Smooth muscle cell (in vitro differentiated cells): ENCODE data around the gene ST7. TPM values are rescaled to one million over a fixed set of nuclear protein-coding genes. Genes with fewer than 3 reads are reported as not detected.
A peak's percentile ranks its signal among the peaks of the same experiment; 100 is the strongest.

ENCODE experiments used
- DNase-seq: peaks from one replicate; lab custom pipeline; 2025; ENCODE audit not compliant: unreplicated experiment; lab: John Stamatoyannopoulos, UW
- H2AFZ ChIP-seq: fragments of 200-600 bp; sonication (generic); 2 replicates; pipeline ENCODE4 v1.6.0; 2016; ENCODE audit warnings: antibody characterized with exemption, low read depth, mild to moderate bottlenecking
- H3F3A ChIP-seq: fragments of 200-600 bp; sonication (generic); 2 replicates; pipeline ENCODE4 v1.6.0; 2017; ENCODE audit warnings: antibody characterized with exemption, low read depth
- H3K27ac ChIP-seq: fragments of 200-600 bp; sonication (generic); 2 replicates; pipeline ENCODE4 v1.5.1; 2016; ENCODE audit warnings: low read depth, mild to moderate bottlenecking
- H3K27me3 ChIP-seq: fragments of 200-600 bp; sonication (generic); 2 replicates; pipeline ENCODE4 v1.6.1; 2016; ENCODE audit warnings: low read depth, mild to moderate bottlenecking
- H3K36me3 ChIP-seq: fragments of 200-600 bp; sonication (generic); 2 replicates; pipeline ENCODE4 v1.5.1; 2016; ENCODE audit warnings: low read depth
- H3K4me1 ChIP-seq: fragments of 200-600 bp; sonication (generic); 2 replicates; pipeline ENCODE4 v1.5.1; 2016; ENCODE audit warnings: low read depth
- H3K4me2 ChIP-seq: fragments of 200-600 bp; sonication (generic); 2 replicates; pipeline ENCODE4 v1.6.0; 2016; ENCODE audit warnings: mild to moderate bottlenecking
- H3K4me3 ChIP-seq: fragments of 200-600 bp; sonication (generic); 2 replicates; pipeline ENCODE4 v1.5.1; 2016; ENCODE audit warnings: mild to moderate bottlenecking
- H3K79me2 ChIP-seq: fragments of 200-600 bp; sonication (generic); 2 replicates; pipeline ENCODE4 v1.6.0; 2016; ENCODE audit warnings: low read depth, mild to moderate bottlenecking
- H3K9ac ChIP-seq: fragments of 200-600 bp; sonication (generic); 2 replicates; pipeline ENCODE4 v1.6.0; 2016; ENCODE audit warnings: low read depth
- H3K9me3 ChIP-seq: fragments of 200-600 bp; sonication (generic); replicated peaks from 2 replicates; pipeline ENCODE4 v1.5.1; 2016; ENCODE audit warnings: low read depth
- H4K20me1 ChIP-seq: fragments of 200-600 bp; sonication (generic); 2 replicates; pipeline ENCODE4 v1.6.0; 2016; ENCODE audit warnings: low read depth
- CTCF ChIP-seq: fragments of 200-600 bp; sonication (generic); IDR thresholded peaks from 2 replicates; pipeline ENCODE4 v1.5.1; 2017; ENCODE audit warnings: borderline replicate concordance, mild to moderate bottlenecking, antibody characterized with exemption; ENCODE audit not compliant: insufficient read depth, poor library complexity, severe bottlenecking
- WGBS: methylation state at CpG from one replicate; pipeline ENCODE4 v1.1.7; 2016; ENCODE audit warnings: low lambda C conversion rate; 5-methylcytosine and 5-hydroxymethylcytosine counted together
- polyA plus RNA-seq: library from polyadenylated mRNA; unstranded; fragments of >200 nt; fragmentation: Nextera tagmentation; extraction: Ambion mirVana; gene quantifications from 2 replicates; pipeline ENCODE4 v1.2.1, GENCODE V29; 2016
- total RNA-seq: library from RNA; depleted of rRNA; stranded (reverse); fragments of >200 nt; gene quantifications from 2 replicates; pipeline ENCODE4 v1.2.3, GENCODE V29; 2014

ST7 gene
- total and polyA plus RNA-seq, 2 experiments from 2014 or later: 23.2 to 26.1 TPM

GRCh38 chr7:117208257-117208656 is 255.0 kb downstream of the ST7 start:
- Histone ChIP-seq H2AFZ (no peak overlapping the region), H3K79me2 (no peaks in the 10 kb centered on the region), H3K27me3 (no peaks in the 10 kb centered on the region), H3K9me3 (no peaks in the 10 kb centered on the region), H3K36me3 (peaks cover 5% of the 10 kb centered on the region), H3F3A (no peaks in the 10 kb centered on the region), H3K9ac (no peak overlapping the region), H3K27ac (no peak overlapping the region), H3K4me2 (no peak overlapping the region), H3K4me1 (peaks cover 2% of the 10 kb centered on the region), H4K20me1 (no peaks in the 10 kb centered on the region), H3K4me3 (no peak overlapping the region)
- no peak for TF ChIP-seq CTCF
- 85% methylated on average over 4 of the region's 4 CpGs for WGBS
- no peak for DNase-seq

GRCh38 chr7:117210397-117210796 is 257.1 kb downstream of the ST7 start:
- Histone ChIP-seq H3K27me3 (no peaks in the 10 kb centered on the region), H3K4me2 (no peak overlapping the region), H3K27ac (no peak overlapping the region), H3K9ac (no peak overlapping the region), H3F3A (no peaks in the 10 kb centered on the region), H3K79me2 (peaks cover 7% of the 10 kb centered on the region), H3K4me1 (peaks cover 3% of the 10 kb centered on the region), H2AFZ (no peak overlapping the region), H3K4me3 (no peak overlapping the region), H3K9me3 (no peaks in the 10 kb centered on the region), H4K20me1 (no peaks in the 10 kb centered on the region), H3K36me3 (peaks cover 5% of the 10 kb centered on the region)
- DNase-seq: no peak
- TF ChIP-seq CTCF: no peak
- WGBS: 98% methylated on average over 4 of the region's 4 CpGs

GRCh38 chr7:117210908-117211307 is 257.6 kb downstream of the ST7 start:
- Histone ChIP-seq H2AFZ (no peak overlapping the region), H4K20me1 (no peaks in the 10 kb centered on the region), H3K36me3 (peaks cover 5% of the 10 kb centered on the region), H3K27me3 (no peaks in the 10 kb centered on the region), H3K4me3 (no peak overlapping the region), H3K4me1 (peaks cover 3% of the 10 kb centered on the region), H3K4me2 (no peak overlapping the region), H3K9ac (no peak overlapping the region), H3K9me3 (no peaks in the 10 kb centered on the region), H3F3A (peaks cover 2% of the 10 kb centered on the region), H3K79me2 (peaks cover 7% of the 10 kb centered on the region), H3K27ac (no peak overlapping the region)
- no peak for DNase-seq
- TF ChIP-seq CTCF: no peak
- WGBS: 91% methylated on average over 3 of the region's 3 CpGs

GRCh38 chr7:117211614-117212013 is 258.3 kb downstream of the ST7 start:
- no peak overlapping the region for H3K4me2 ChIP-seq
- peaks cover 10% of the 10 kb centered on the region for H3F3A ChIP-seq
- peaks cover 5% of the 10 kb centered on the region for H3K36me3 ChIP-seq
- H3K79me2 ChIP-seq: peaks cover 7% of the 10 kb centered on the region
- H3K27me3 ChIP-seq: no peaks in the 10 kb centered on the region
- DNase-seq: no peak
- H2AFZ ChIP-seq: no peak overlapping the region
- H3K4me1 ChIP-seq: peaks cover 3% of the 10 kb centered on the region
- peak overlapping the region; percentile 40 for H3K27ac ChIP-seq
- no peak overlapping the region for H3K9ac ChIP-seq
- H3K9me3 ChIP-seq: no peaks in the 10 kb centered on the region
- no peak for TF ChIP-seq CTCF
- H4K20me1 ChIP-seq: no peaks in the 10 kb centered on the region
- H3K4me3 ChIP-seq: no peak overlapping the region
